Cerebellar nuclear complex (tissue), 1 donor: ENCODE results near the gene CRY1.
"Not testable (repeated sequence)": the region's sequence is repeated elsewhere in the genome, so short reads cannot be mapped to it uniquely, and the experiment has no call there.

Source experiments
- DNase-seq, 2 experiments: peaks; one replicate each; lab custom pipeline; 2025; lab: John Stamatoyannopoulos, UW

CRY1 gene

GRCh38 chr12:107002665-107003064, 90.7 kb downstream of the CRY1 start:
- DNase-seq: not testable (repeated sequence)

GRCh38 chr12:106999446-106999845, 93.9 kb downstream of the CRY1 start:
- DNase-seq: peak; percentile 18 to 27

DNA sequence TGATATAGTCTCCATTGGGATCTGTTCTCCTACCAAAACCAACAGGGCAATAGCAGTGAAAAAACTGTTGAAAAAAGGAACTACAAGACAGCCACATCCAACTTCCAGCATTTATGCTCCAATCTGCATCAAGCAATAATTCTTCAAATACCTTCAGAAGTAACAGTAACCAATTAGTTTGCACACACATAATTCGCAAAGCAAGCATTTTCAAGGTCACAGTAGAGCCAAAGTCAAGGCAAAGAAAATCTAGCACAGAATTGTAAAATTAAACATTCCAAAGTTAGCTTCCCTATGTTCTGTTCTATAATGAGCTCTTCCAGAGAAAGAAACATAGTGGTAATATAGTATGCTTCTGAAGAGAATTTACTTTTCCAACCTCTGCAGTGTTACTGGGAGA, 95.4 kb downstream of the CRY1 start:
- no peak for DNase-seq

- not testable (repeated sequence) for DNase-seq
These were observed 97.2 kb downstream of the CRY1 start for GRCh38 chr12:106996102-106996501.

- DNase-seq: no peak
These were observed 98.6 kb downstream of the CRY1 start for GRCh38 chr12:106994579-106995220.

DNA sequence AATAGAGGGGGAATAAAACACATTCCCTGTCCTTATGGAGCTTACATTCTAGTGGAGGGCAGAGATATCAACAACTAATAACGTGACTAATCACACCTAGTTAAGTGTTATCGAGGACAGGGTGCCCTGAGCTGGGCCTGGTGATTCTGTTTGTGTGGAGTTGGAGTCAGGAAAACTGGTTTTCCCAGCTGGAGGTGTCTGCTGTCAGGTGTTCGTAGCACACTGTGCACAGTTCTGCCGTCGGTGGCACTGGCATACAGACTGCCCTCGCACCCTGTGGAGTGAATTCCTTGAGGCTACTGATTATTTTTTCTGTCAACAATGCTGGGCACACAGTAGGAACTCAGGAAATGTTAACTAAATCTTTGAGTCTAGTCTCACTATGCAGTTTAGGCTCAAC, 105.5 kb downstream of the CRY1 start:
- no peak for DNase-seq

- DNase-seq: peak; percentile 89 to 90
These were observed 106.5 kb downstream of the CRY1 start, which contains the start of gene MTERF2 for GRCh38 chr12:106986625-106987389. Gene MTERF2, minus strand, starts transcription at chr12:106987146. Its CDS starts 8,432 bp downstream, at chr12:106978714.

GRCh38 chr12:106986135-106986534, 107.2 kb downstream of the CRY1 start:
- no peak for DNase-seq

DNA sequence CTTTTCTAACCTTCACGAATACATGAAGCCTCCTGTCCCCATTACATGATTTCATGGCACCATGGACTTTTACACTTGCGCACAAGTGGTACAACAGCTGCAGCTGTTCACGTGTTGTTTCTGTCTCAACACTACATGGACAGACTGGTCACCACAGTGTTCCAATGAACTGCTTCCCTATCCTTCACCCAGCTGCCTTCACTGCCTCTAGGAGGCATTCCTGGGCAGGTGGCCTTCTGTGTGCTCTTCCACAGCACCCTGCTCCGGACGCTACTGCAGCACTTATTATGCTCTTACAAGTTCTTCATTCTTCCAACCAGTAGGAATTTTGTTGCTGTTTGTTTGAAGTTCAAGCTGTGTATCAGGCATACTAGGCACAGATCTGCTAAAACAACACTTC, 107.9 kb downstream of the CRY1 start:
- DNase-seq: no peak

- no peak for DNase-seq
These were observed 108.7 kb downstream of the CRY1 start for GRCh38 chr12:106984588-106985137.

- DNase-seq: no peak
These were observed 111.1 kb downstream of the CRY1 start for GRCh38 chr12:106982229-106982628.

- DNase-seq: no peak
These were observed 111.6 kb downstream of the CRY1 start for GRCh38 chr12:106981788-106982187.

GRCh38 chr12:106980944-106981343, 112.4 kb downstream of the CRY1 start:
- DNase-seq: no peak

DNA sequence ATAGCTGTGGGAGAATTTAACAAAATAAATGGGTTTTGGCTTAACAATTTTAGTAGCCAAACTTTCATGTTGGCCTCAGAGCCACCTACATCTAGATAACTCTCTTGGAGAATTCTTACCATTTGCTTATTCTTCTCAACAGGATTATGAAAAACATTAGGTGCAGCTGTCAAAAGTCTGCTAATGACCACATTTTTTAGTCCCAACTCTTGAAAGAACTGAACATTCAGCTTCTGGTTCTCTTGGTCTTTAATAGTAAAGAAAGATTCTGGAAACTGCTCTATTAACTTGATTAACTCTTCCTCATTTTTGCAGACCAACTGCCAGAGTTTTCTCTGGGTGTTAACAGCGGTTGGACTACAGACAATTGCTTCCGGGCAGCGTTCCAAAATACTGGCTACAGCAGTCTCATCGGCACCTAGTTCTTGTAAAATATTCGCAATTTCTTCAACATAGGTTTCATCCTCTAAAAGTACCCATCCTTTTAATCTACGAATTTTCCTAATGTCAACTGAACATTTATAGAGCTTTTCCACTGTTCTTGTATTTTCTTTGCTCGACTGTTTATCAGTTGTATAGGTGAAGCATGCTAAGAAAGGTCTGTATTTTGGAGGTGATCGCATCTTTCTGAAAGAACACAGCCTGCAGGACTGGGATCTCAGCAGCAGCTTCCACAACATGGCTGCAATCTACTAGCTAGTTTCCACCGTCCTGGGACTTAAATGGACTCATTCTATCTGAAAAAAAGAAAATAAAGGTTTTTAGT, 115.1 kb downstream of the CRY1 start:
- DNase-seq: no peak

DNA sequence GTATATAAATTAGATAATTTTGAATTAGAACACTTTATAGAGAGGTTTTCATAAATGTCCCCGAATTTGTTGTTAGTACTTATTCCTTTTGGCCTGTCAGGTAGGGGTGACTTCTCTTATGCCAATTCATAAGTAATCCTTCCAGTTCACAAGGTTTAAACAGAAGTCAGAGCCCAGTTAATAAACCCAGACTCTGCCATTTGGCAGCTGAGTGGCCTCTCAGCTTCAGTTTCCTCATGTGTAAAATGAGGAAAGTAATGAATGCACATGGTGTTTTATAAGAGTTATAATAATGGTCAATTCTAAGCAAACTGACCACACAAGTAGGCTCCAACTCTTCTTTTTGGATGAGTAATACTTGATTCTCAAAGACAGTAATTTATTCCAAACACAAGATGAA, 116.7 kb downstream of the CRY1 start:
- DNase-seq: no peak

- DNase-seq: no peak
These were observed 117.2 kb downstream of the CRY1 start for GRCh38 chr12:106975993-106976658.

DNA sequence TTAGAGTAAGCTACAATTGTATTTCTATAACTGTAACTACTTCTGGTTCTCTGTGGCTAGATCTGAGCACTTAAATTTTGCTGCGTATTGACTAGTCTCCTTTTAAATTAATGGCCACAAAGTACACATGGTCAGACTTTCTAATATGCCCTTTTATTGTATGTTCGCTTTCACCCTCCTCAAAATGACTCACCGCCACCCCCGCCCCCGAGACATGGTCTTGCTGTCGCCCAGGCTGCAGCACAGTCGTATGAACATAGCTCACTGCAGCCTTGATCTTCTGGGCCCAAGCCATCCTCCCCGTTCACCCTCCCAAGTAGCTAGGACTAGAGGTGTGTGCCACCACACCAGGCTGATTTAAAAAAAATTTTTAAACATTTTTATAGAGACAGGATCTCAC, 118.3 kb downstream of the CRY1 start:
- DNase-seq: no peak

DNA sequence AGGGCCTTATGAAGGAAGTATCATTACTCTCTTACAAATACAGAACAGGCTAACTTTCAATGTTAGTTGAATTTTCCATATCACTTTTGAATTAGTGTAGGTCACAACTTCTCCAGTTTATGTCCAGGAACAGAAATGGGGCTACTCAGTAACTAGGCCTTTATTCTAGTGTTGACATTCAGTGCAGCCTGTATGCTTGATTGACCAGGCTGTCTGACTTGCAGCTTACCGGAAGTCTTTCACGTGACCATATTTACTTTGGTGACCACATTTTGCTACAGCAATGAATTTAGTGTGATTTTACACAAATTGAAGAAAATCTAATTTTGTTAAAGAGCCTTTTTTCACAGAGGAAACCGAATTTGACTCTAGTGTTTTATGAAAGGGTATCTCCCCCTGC, 118.8 kb downstream of the CRY1 start:
- DNase-seq: no peak

GRCh38 chr12:106973545-106973944, 119.8 kb downstream of the CRY1 start:
- DNase-seq: no peak

DNA sequence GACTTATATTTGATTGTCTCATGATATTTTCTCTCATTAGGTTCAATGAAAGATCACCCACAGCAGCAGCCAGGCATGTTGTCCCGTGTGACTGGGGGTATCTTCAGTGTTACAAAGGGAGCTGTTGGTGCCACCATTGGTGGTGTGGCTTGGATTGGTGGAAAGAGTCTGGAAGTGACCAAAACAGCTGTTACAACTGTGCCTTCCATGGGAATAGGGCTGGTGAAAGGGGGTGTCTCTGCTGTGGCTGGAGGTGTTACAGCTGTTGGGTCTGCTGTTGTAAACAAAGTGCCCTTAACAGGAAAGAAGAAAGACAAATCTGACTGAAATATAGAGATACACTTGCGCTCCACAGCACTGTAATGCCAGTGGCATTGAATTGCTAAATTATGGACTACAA, 122.3 kb downstream of the CRY1 start:
- no peak for DNase-seq

DNA sequence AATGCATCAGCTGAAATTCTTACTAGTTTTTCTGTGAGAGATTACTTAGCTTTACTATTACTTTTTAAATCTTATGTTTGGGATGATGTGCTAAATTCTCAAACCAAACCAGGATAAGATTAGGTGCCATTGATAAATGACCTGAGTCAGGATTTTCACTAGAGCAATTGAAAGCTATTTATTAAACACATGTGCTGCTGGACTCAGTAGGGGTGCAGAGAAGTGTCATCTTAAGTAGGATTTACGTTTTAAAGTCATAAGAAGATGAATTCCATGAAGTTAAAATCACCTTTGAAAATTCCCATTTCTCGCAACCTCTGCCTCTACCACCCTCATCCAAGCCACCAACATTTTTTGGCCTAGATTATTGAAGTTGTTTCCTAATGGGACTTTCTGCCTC, 128.8 kb downstream of the CRY1 start:
- no peak for DNase-seq

- DNase-seq: no peak
These were observed 131.1 kb downstream of the CRY1 start for GRCh38 chr12:106962286-106962685.
